ENCODE data around the gene CCIN.

- TF ChIP-seq CTCF (conservative IDR thresholded peaks at IDR 0.05; ENCODE audit: low read depth, low read length) (no peak), FOS (IDR thresholded peaks at IDR 0.05; ENCODE audit: low read depth, low read length) (no peak), POLR2A (IDR thresholded peaks at IDR 0.05; ENCODE audit: low read depth, low read length) (no peak), RCOR1 (IDR thresholded peaks at IDR 0.05; ENCODE audit: insufficient replicate concordance, low read length) (no peak), RFX5 (IDR thresholded peaks at IDR 0.05; ENCODE audit: low read depth, low read length) (no peak), BHLHE40 (IDR thresholded peaks at IDR 0.05; ENCODE audit: low read depth, low read length) (no peak), MAZ (IDR thresholded peaks at IDR 0.05; ENCODE audit: borderline replicate concordance, low read depth, low read length) (no peak), CEBPB (IDR thresholded peaks at IDR 0.05; ENCODE audit: low read depth, low read length) (no peak), SMC3 (IDR thresholded peaks at IDR 0.05; ENCODE audit: low read depth, low read length) (no peak), RAD21 (IDR thresholded peaks at IDR 0.05; ENCODE audit: low read length) (no peak), MAFK (IDR thresholded peaks at IDR 0.05; ENCODE audit: low read depth, low read length) (no peak)
- TF ChIP-seq, protein P1, sequence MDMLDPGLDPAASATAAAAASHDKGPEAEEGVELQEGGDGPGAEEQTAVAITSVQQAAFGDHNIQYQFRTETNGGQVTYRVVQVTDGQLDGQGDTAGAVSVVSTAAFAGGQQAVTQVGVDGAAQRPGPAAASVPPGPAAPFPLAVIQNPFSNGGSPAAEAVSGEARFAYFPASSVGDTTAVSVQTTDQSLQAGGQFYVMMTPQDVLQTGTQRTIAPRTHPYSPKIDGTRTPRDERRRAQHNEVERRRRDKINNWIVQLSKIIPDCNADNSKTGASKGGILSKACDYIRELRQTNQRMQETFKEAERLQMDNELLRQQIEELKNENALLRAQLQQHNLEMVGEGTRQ (IDR thresholded peaks at IDR 0.05; ENCODE audit: low read depth, low read length) = no peak
Observed at GRCh38 chr9:36138901-36139300, 30.3 kb upstream of the CCIN start.
